ENCODE data around the gene MACROD2. TPM values are rescaled to one million over a fixed set of nuclear protein-coding genes. Genes with fewer than 3 reads are reported as not detected.

The MACROD2 gene
- total RNA-seq, 1 donor from 2014 or later, result 3.5 TPM

DNA sequence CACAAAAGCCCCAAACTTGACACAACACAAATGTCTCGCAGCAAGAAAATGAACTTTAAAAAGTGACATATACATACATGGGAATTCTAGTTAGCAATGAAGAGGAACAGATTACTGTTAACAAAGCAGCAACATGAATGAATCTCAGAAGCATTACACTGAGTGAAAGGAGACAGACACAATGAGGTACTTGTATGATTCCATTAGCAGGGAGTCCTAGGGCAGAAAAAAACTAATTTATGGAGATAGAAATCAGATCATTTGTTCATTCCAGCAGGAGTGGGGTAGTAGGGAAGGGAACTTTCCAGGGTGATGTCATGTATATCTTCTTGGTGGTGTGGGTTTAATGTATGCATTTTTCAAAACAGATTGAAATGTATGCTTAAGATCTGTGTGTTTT, 2053.6 kb downstream of the MACROD2 start:
- intact Hi-C loops (cut with DNase I), result no loop called here
- TF ChIP-seq, protein P1, sequence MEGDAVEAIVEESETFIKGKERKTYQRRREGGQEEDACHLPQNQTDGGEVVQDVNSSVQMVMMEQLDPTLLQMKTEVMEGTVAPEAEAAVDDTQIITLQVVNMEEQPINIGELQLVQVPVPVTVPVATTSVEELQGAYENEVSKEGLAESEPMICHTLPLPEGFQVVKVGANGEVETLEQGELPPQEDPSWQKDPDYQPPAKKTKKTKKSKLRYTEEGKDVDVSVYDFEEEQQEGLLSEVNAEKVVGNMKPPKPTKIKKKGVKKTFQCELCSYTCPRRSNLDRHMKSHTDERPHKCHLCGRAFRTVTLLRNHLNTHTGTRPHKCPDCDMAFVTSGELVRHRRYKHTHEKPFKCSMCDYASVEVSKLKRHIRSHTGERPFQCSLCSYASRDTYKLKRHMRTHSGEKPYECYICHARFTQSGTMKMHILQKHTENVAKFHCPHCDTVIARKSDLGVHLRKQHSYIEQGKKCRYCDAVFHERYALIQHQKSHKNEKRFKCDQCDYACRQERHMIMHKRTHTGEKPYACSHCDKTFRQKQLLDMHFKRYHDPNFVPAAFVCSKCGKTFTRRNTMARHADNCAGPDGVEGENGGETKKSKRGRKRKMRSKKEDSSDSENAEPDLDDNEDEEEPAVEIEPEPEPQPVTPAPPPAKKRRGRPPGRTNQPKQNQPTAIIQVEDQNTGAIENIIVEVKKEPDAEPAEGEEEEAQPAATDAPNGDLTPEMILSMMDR (IDR thresholded peaks at IDR 0.05), result no peak
- Histone ChIP-seq H3K9me3 (no peaks in the 10 kb centered on the region), H3K36me3 (no peaks in the 10 kb centered on the region), H3K27ac (no peak overlapping the region), H3K27me3 (no peaks in the 10 kb centered on the region), H3K4me3 (no peak overlapping the region), H3K4me1 (no peaks in the 10 kb centered on the region)
- no peak for DNase-seq (ENCODE audit: low spot score in 2 of 2)

DNA sequence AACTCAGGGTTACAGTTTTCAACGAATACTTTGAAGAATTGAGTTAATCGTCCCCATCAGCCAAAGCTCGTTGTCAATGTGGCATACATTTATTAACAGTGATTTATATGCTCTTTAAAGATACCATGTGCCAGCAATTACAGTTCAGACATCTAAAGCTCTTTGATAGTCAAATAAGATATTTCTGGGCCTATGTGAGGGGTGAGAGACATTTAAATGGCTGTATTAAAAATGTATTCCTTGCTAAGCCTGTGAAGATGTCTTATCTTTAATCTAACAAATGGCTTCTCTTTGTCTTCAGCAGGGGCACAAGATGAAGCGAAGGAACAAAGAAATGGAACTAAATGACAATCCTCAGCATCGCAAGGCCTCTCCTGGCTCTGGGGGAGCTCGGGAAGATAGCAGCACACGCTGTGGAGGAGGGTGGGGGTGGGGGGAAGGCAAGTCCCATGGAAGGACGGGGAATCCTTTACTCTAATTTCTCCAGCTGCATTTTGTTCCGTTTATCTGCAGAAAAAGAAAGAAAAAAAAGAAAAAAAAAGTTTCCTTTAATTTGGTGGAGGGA, 2054.3 kb downstream of the MACROD2 start:
- H3K27ac ChIP-seq, result no peak overlapping the region
- no peaks in the 10 kb centered on the region for H3K4me1 ChIP-seq
- TF ChIP-seq, protein P1 (IDR thresholded peaks at IDR 0.05), result no peak
- no peak overlapping the region for H3K4me3 ChIP-seq
- H3K36me3 ChIP-seq, result no peaks in the 10 kb centered on the region
- intact Hi-C loops (cut with DNase I), result no loop called here
- DNase-seq (ENCODE audit: low spot score in 2 of 2), result no peak
- no peaks in the 10 kb centered on the region for H3K9me3 ChIP-seq
- H3K27me3 ChIP-seq, result no peaks in the 10 kb centered on the region

DNA sequence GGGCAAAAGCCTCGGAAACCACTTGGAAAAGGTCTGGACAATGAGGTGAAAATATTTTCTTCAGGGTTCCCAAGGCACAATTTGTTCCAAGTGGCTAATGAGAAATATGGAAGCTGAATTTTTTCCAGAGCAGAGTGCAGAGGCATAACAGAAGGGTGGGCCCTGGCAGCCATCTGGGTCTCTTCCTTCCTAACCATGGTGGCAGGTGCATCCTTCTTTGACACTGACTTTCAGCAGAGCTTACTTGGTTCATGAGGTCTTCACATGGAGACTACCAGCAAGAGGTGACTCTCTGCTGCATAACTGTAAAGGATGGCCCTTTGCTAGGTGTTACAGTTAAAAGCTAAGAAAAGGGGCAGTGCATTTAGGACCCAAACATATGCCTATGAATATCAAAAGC, 2055.1 kb downstream of the MACROD2 start:
- Histone ChIP-seq H3K36me3 (no peaks in the 10 kb centered on the region), H3K27ac (no peak overlapping the region), H3K9me3 (no peaks in the 10 kb centered on the region), H3K4me1 (no peaks in the 10 kb centered on the region), H3K4me3 (no peak overlapping the region), H3K27me3 (no peaks in the 10 kb centered on the region)
- DNase-seq (ENCODE audit: low spot score in 2 of 2), result no peak
- intact Hi-C loops (cut with DNase I), result no loop called here
- TF ChIP-seq, protein P1 (IDR thresholded peaks at IDR 0.05), result no peak

DNA sequence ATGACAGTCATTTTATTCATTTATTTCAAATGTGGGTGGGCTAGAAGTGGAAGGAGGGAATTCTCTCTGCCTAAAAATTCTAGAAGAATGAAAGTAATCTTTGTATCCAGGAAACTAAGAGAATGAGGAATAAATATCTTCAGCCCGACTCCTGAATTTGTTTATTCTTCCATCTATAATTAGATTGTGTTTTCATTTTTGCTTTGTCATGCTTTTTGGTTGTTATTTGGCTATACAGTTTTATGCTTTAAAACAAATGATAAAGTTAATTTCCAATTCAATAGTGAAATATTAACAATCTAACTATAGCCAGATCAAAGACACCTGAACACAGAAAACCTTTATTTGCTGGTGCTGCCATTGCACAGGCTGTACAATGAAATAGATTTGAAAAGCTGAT, 2056.7 kb downstream of the MACROD2 start:
- intact Hi-C loops (cut with DNase I), result no loop called here
- no peaks in the 10 kb centered on the region for H3K4me1 ChIP-seq
- no peak for DNase-seq (ENCODE audit: low spot score in 2 of 2)

DNA sequence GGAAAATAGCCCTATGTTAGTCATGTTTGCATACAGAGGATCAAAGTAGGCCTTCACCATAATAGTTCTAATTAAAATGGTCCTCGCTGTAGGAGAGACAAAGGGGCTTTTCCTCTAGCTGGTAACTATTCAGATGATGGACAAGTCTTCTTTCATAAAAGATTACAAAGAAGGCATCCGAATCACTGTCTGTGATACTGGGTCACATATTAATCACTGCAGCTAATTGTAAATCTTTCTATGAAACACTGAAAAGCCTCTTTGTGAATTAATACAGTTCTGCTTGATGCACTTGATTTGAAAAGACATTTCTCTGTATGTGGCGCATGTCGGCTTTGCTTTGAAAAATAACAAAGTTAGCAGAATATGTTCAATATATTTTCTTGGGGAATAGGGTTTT, 2057.1 kb downstream of the MACROD2 start:
- no peak for DNase-seq (ENCODE audit: low spot score in 2 of 2)
- H3K4me3 ChIP-seq, result no peak overlapping the region
- no peaks in the 10 kb centered on the region for H3K27me3 ChIP-seq
- no peaks in the 10 kb centered on the region for H3K9me3 ChIP-seq
- TF ChIP-seq, protein P1 (IDR thresholded peaks at IDR 0.05), result no peak
- H3K4me1 ChIP-seq, result no peaks in the 10 kb centered on the region
- intact Hi-C loops (cut with DNase I), result no loop called here
- H3K36me3 ChIP-seq, result no peaks in the 10 kb centered on the region
- no peak overlapping the region for H3K27ac ChIP-seq

More for the DNA sequence above, 2056.7 kb downstream of the MACROD2 start:
- Histone ChIP-seq H3K27ac (no peak overlapping the region), H3K27me3 (no peaks in the 10 kb centered on the region), H3K4me3 (no peak overlapping the region), H3K9me3 (no peaks in the 10 kb centered on the region), H3K36me3 (no peaks in the 10 kb centered on the region)
- TF ChIP-seq, protein P1 (IDR thresholded peaks at IDR 0.05), result no peak

DNA sequence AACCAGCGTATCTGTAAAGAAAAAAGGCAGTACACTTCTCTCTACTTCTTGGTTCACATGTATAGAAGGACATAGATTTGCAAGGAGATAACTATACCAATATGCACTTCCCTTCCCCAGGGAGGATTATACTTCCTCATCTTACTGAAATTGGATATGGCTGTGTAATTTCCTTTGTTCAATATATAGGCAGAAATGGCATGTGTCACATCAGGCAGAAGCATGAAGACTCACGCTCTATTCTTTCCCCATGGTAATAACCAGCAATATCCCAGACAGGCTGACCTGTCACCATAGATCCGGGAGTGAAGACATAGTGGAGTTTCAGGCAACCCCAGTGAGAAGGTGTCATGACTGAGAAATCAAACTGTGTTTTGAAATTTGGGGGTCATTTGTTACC, 2059.7 kb downstream of the MACROD2 start:
- H3K4me1 ChIP-seq, result no peaks in the 10 kb centered on the region
- no peaks in the 10 kb centered on the region for H3K36me3 ChIP-seq
- intact Hi-C loops (cut with DNase I), result no loop called here
- no peaks in the 10 kb centered on the region for H3K9me3 ChIP-seq
- no peak overlapping the region for H3K27ac ChIP-seq
- TF ChIP-seq, protein P1 (IDR thresholded peaks at IDR 0.05), result no peak
- no peak for DNase-seq (ENCODE audit: low spot score in 2 of 2)
- H3K4me3 ChIP-seq, result no peak overlapping the region
- no peaks in the 10 kb centered on the region for H3K27me3 ChIP-seq
